A549 (cell line): ENCODE measurements around the gene WDCP. TPM values are rescaled to one million over a fixed set of nuclear protein-coding genes. Genes with fewer than 3 reads are reported as not detected.
A peak's percentile ranks its signal among the peaks of the same experiment; 100 is the strongest.

Experiments
- ATAC-seq, 2 experiments: fragments of 200-7000 bp in 1 of 2; fragments of >200 bp in 1 of 2; cut with Nextera tagmentation in 1 of 2; cut with Tn5 transposase in 1 of 2; 3 replicates each; pipeline versions ENCODE4 v1.8.0 to v1.9.1; 2018 to 2020; ENCODE audit warnings: mild to moderate bottlenecking in 1 of 2, moderate library complexity in 1 of 2
- CTCF ChIA-PET: fragments of 300-600 bp; sonication (Branson Sonifier 250); formaldehyde crosslinking; extraction: SDS; loops from one replicate; lab custom pipeline; 2021; ENCODE audit warnings: antibody characterized with exemption, inconsistent platforms; lab: Yijun Ruan, JAX
- POLR2A ChIA-PET: fragments of 350-600 bp; formaldehyde crosslinking; extraction: SDS; loops from one replicate; lab custom pipeline; 2021; ENCODE audit warnings: antibody characterized with exemption, inconsistent platforms; lab: Yijun Ruan, JAX
- DNase-seq, 2 experiments: peaks; one replicate each; pipeline versions ENCODE4 v3.0.0 to v3.0.0-alpha.2; 2011 to 2016; ENCODE audit warnings: low read depth in 1 of 2, low spot score in 1 of 2
- FAIRE-seq: peaks from 2 replicates; lab custom pipeline; 2011; peaks lifted over from hg19 to GRCh38; lab: Jason Lieb, UNC
- H3K27ac ChIP-seq, 2 experiments: fragments of >200 bp; sonication (Bioruptor Twin); formaldehyde crosslinking; 3 replicates each; pipeline ENCODE4 v1.5.1; 2016 to 2017
- H3K4me1 ChIP-seq: fragments of >200 bp; sonication (Bioruptor Twin); formaldehyde crosslinking; 3 replicates; pipeline ENCODE4 v1.6.1; 2016
- H3K4me2 ChIP-seq: fragments of >200 bp; sonication (Bioruptor Twin); formaldehyde crosslinking; 3 replicates; pipeline ENCODE4 v1.6.1; 2016
- H3K4me3 ChIP-seq: fragments of >200 bp; sonication (Bioruptor Twin); formaldehyde crosslinking; 3 replicates; pipeline ENCODE4 v1.5.1; 2016
- H3K9me3 ChIP-seq: fragments of >200 bp; sonication (Bioruptor Twin); formaldehyde crosslinking; 3 replicates; pipeline ENCODE4 v1.6.1; 2016
- CBX8 ChIP-seq: fragments of 200-600 bp; sonication (generic); IDR thresholded peaks from 2 replicates; pipeline ENCODE4 v1.6.1; 2016
- CHD2 ChIP-seq: fragments of 150-350 bp; IDR thresholded peaks from 2 replicates; pipeline ENCODE4 v1.6.1; 2014; ENCODE audit warnings: low read length; ENCODE audit not compliant: partially characterized antibody
- CHD4 ChIP-seq: fragments of 200-600 bp; sonication (generic); IDR thresholded peaks from 2 replicates; pipeline ENCODE4 v1.6.1; 2016; ENCODE audit warnings: antibody characterized with exemption, mild to moderate bottlenecking, borderline replicate concordance
- CTCF ChIP-seq: fragments of >200 bp; sonication (Bioruptor Twin); formaldehyde crosslinking; IDR thresholded peaks from 3 replicates; pipeline ENCODE4 v1.5.1; 2016
- EHMT2 ChIP-seq: fragments of 200-600 bp; sonication (generic); IDR thresholded peaks from 2 replicates; pipeline ENCODE4 v1.6.1; 2016; ENCODE audit warnings: antibody characterized with exemption, low read depth, mild to moderate bottlenecking, moderate library complexity
- EP300 ChIP-seq, 2 experiments: fragments of >200 bp; sonication (Bioruptor Twin); formaldehyde crosslinking; IDR thresholded peaks; 2 replicates in 1 of 2; 3 replicates in 1 of 2; pipeline ENCODE4 v1.6.1; 2016 to 2017
- FOSB ChIP-seq: fragments of 250-450 bp; sonication (Bioruptor Pico); IDR thresholded peaks from 2 replicates; pipeline ENCODE4 v1.5.0; 2020; ENCODE audit warnings: mild to moderate bottlenecking, moderate library complexity
- FOSL2 ChIP-seq, 2 experiments: fragments of 450-650 bp in 1 of 2; fragments of >200 bp in 1 of 2; sonication (Bioruptor Twin) in 1 of 2; formaldehyde crosslinking; IDR thresholded peaks; 2 replicates each; pipeline versions ENCODE4 v1.5.0 to v1.6.1; 2016 to 2020; ENCODE audit warnings: mild to moderate bottlenecking in 1 of 2, moderate library complexity in 1 of 2
- HDAC2 ChIP-seq: fragments of 200-600 bp; sonication (generic); IDR thresholded peaks from 2 replicates; pipeline ENCODE4 v1.6.1; 2016
- HES2 ChIP-seq: fragments of >200 bp; sonication (Bioruptor Twin); formaldehyde crosslinking; IDR thresholded peaks from 2 replicates; pipeline ENCODE4 v1.6.1; 2016
- MAFK ChIP-seq: fragments of 450-650 bp; IDR thresholded peaks from 2 replicates; pipeline ENCODE4 v1.6.1; 2014; ENCODE audit not compliant: partially characterized antibody
- MAX ChIP-seq: IDR thresholded peaks from 2 replicates; pipeline ENCODE4 v1.6.1; 2012
- NR3C1 ChIP-seq: fragments of >200 bp; sonication (Bioruptor Twin); formaldehyde crosslinking; IDR thresholded peaks from 3 replicates; pipeline ENCODE4 v1.6.1; 2017
- POLR2AphosphoS2 ChIP-seq: conservative IDR thresholded peaks from 2 replicates; pipeline ENCODE4 v1.6.1; 2012; ENCODE audit warnings: low read length, improper control_type of control experiment, inconsistent platforms
- REST ChIP-seq: fragments of 200-600 bp; sonication (generic); IDR thresholded peaks from 2 replicates; pipeline ENCODE4 v1.6.1; 2016; ENCODE audit warnings: antibody characterized with exemption, mild to moderate bottlenecking, moderate library complexity
- SREBF2 ChIP-seq: fragments of 450-650 bp; IDR thresholded peaks from 2 replicates; pipeline ENCODE4 v1.6.1; 2014; ENCODE audit warnings: mild to moderate bottlenecking, moderate library complexity
- ZNF302 ChIP-seq: fragments of 250-450 bp; sonication (Bioruptor Pico); IDR thresholded peaks from 2 replicates; pipeline ENCODE4 v1.9.0; 2021; ENCODE audit warnings: inconsistent platforms, mild to moderate bottlenecking, moderate library complexity
- WGBS: methylation state at CpG from one replicate; pipeline ENCODE4 v1.1.6; 2017; ENCODE audit errors: missing lambda C conversion rate; 5-methylcytosine and 5-hydroxymethylcytosine counted together
- polyA plus RNA-seq, 4 experiments: library from polyadenylated mRNA; depleted of rRNA in 3 of 4; stranded (reverse); fragments of >200 nt; fragmentation: RNase III in 1 of 4; extraction: RNeasy Plus Mini Kit Qiagen cat#74134 plus additional on column Dnase treatment in 1 of 4; gene quantifications; 2 replicates in 3 of 4; 3 replicates in 1 of 4; pipeline ENCODE4 v1.2.3, GENCODE V29; 2011 to 2017

The WDCP gene
- polyA plus RNA-seq, 2 of the 4 experiments (the other 2 are of a cell fraction), result 12.7 to 20.8 TPM

GRCh38 chr2:24072259-24072658 is 25.1 kb upstream of the WDCP start:
- no peak overlapping the region for H3K4me2 ChIP-seq
- no peak overlapping the region for H3K4me3 ChIP-seq
- POLR2A ChIA-PET, result interaction anchor here (1.7 to 2.0 kb wide), 2 partner anchors 25 to 145 kb away, joined by 5 to 6 read pairs; partner anchors contain the start of genes ATAD2B and WDCP
- H3K4me1 ChIP-seq, result peaks cover 16% of the 10 kb centered on the region
- ATAC-seq, result no peak
- WGBS, result 91% methylated on average over 4 of the region's 4 CpGs
- FAIRE-seq, result no peak
- TF ChIP-seq CHD2, result no peak
- TF ChIP-seq POLR2AphosphoS2, result 0 out of 2 replicates have a peak, but pooled peaks have one; percentile 11
- TF ChIP-seq, all 56 proteins: peak for 1
- DNase-seq, result no peak
- CTCF ChIA-PET, result interaction anchor here (0.6 to 6.6 kb wide), 4 partner anchors 11 to 145 kb away, joined by 3 to 50 read pairs (median 8); partner anchors contain the start of genes ATAD2B and TP53I3
- H3K27ac ChIP-seq, result no peak overlapping the region
- no peaks in the 10 kb centered on the region for H3K9me3 ChIP-seq

GRCh38 chr2:24065341-24065740 is 18.1 kb upstream of the WDCP start:
- CTCF ChIA-PET, result interaction anchor here (2.3 to 8.9 kb wide), 3 partner anchors 13 to 138 kb away, joined by 9 to 55 read pairs (median 15); partner anchors contain the start of genes ATAD2B and TP53I3
- WGBS, result 90% methylated on average over 2 of the region's 2 CpGs
- ATAC-seq (no peak), FAIRE-seq (no peak), DNase-seq (no peak)
- POLR2A ChIA-PET, result interaction anchor here (2.7 kb wide), 1 partner anchor 11 kb away, joined by 15 read pairs; the partner anchor contains the start of gene SF3B6
- no peak overlapping the region for H3K27ac ChIP-seq
- H3K9me3 ChIP-seq, result no peaks in the 10 kb centered on the region
- no peaks in the 10 kb centered on the region for H3K4me1 ChIP-seq
- TF ChIP-seq ZNF302 (no peak), SREBF2 (no peak)
- H3K4me2 ChIP-seq, result no peak overlapping the region
- H3K4me3 ChIP-seq, result no peak overlapping the region

- Histone ChIP-seq H3K4me3 (no peak overlapping the region), H3K4me2 (no peak overlapping the region), H3K27ac (no peak overlapping the region), H3K9me3 (no peaks in the 10 kb centered on the region)
- CTCF ChIA-PET, result interaction anchor here (1.2 to 8.9 kb wide), 7 partner anchors 8 to 234 kb away, joined by 4 to 55 read pairs (median 13); partner anchors contain the start of genes ATAD2B, FKBP1B and TP53I3
- ATAC-seq (peak in 1 of 2 experiments; percentile 25; a peak in 2 of 6 replicates), FAIRE-seq (no peak)
- no peak for TF ChIP-seq CHD4
- no peak for TF ChIP-seq FOSB
- TF ChIP-seq CTCF, result no peak
- no peak for TF ChIP-seq FOSL2 (IDR thresholded peaks at IDR 0.05)
- TF ChIP-seq FOSL2 (CRISPR knock-in tag; IDR thresholded peaks at IDR 0.05), result no peak
- TF ChIP-seq MAX, result no peak
- no peak for TF ChIP-seq REST
- TF ChIP-seq CBX8, result no peak
- no peak for TF ChIP-seq HDAC2
- no peak for TF ChIP-seq MAFK
- no peak for TF ChIP-seq NR3C1
- no peak for TF ChIP-seq HES2
- no peak for TF ChIP-seq EHMT2
- TF ChIP-seq EP300 (IDR thresholded peaks at IDR 0.05), result no peak
- TF ChIP-seq, all 56 proteins: peak for 0
- POLR2A ChIA-PET, result no interaction called here
- DNase-seq, result no peak
- H3K4me1 ChIP-seq, result peaks cover 7% of the 10 kb centered on the region; the same call in 1 of the 3 replicates
- WGBS, result 75% methylated on average over 4 of the region's 4 CpGs
Observed at GRCh38 chr2:24058564-24059271, 11.5 kb upstream of the WDCP start.
